GM19463 (cell line): Measurements from ENCODE around the gene DCTN5.
"Not testable (repeated sequence)": the region's sequence is repeated elsewhere in the genome, so short reads cannot be mapped to it uniquely, and the experiment has no call there.

Source experiments
- ATAC-seq: cut with Tn5 transposase; IDR thresholded peaks from one replicate; pipeline ENCODE4 v1.9.1; 2021; ENCODE audit warnings: mild to moderate bottlenecking, moderate library complexity; ENCODE audit not compliant: unreplicated experiment

The DCTN5 gene

GRCh38 chr16:23640931-23641765 is at the start of gene DCTN5, which contains the start of gene PALB2:
Gene DCTN5 (plus strand): TSS chr16:23641466. CDS start chr16:23641543, 77 bp downstream.
Gene PALB2 (minus strand): TSS chr16:23641310. CDS start chr16:23641157, 153 bp downstream.
- peak; percentile 98 for ATAC-seq

DNA sequence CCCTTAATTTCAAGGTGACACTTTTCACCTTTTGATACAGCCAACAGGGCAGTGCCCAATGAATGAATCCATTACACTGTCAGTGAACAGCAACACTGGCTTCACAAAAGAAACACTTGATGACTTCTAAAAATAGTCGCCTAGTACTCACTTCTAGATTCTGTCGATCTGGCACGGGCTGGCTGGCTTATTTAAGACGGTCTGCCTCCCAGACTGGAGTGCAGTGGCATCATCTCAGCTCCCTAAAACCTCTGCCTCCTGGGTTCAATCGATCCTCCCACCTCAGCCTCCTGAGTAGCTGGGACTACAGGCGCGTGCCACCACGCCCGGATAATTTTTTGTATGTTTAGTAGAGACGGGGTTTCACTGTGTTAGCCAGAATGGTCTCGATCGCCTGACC is 47.1 kb upstream of the DCTN5 start:
- no peak for ATAC-seq

- no peak for ATAC-seq
Observed at GRCh38 chr16:23595246-23595950, 45.9 kb upstream of the DCTN5 start.

GRCh38 chr16:23595951-23596720 is 45.1 kb upstream of the DCTN5 start, which contains the start of gene NDUFAB1:
Gene NDUFAB1 (minus strand): TSS chr16:23596316. CDS start chr16:23596290, 26 bp downstream.
- ATAC-seq: peak; percentile 95

DNA sequence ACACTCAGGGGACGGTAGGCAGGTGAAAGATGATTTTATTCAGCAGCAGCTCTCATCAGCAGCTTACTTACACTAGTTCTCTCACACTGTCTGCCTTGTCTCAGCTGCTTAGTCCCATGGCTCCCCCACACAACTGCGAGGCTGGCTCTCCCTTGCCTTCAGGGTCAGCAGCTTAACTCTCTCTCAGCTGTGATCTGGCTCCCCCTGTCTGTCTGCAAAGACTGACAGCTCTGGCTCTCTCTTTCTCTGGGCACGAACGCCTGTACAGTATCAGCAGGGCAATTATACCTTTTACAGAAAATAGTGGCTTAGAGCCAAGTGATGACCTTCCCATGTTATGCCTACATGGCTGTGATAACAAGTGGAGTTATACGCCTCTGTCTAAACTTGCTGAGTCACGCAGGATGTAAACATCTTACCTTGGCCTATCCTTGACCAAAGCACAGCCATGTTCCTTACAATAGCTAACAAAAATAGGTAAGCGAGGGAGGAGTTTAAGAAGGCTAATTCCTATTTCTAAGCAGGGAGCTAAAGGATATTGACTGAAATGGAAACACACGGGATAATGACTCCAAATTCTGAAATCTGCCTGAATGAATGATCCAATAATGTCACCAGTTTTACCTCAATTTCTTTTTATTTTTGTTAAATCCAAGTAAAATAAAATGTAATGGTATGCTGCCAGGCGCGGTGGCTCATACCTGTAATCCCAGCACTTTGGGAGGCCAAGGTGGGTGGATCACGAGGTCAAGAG is 44.1 kb upstream of the DCTN5 start:
- no peak for ATAC-seq

DNA sequence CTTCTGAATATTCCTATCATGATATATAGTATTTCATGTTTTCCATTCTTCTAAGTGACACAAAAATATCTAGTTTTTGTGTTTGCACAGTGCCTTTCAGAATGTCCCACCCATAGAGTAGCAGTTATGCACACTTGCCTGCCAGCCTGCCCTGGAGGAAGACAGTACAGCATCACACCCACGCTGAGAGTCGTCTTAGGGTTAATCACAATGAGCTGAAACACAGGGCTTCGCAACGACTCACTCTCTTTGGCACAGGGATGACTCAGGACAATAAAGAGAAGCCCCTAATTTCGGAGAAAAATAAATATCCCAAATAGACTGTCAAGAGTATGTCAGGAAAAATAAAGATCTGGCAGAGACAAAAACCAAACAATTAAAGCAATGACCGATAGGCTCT is 33.5 kb upstream of the DCTN5 start:
- ATAC-seq: no peak

GRCh38 chr16:23608194-23608593 is 33.1 kb upstream of the DCTN5 start:
- ATAC-seq: no peak

- ATAC-seq: no peak
Observed at GRCh38 chr16:23609929-23610328, 31.3 kb upstream of the DCTN5 start.

GRCh38 chr16:23610905-23611304 is 30.4 kb upstream of the DCTN5 start:
- not testable (repeated sequence) for ATAC-seq

GRCh38 chr16:23611936-23612335 is 29.3 kb upstream of the DCTN5 start:
- ATAC-seq: no peak

GRCh38 chr16:23615805-23616204 is 25.5 kb upstream of the DCTN5 start:
- no peak for ATAC-seq

DNA sequence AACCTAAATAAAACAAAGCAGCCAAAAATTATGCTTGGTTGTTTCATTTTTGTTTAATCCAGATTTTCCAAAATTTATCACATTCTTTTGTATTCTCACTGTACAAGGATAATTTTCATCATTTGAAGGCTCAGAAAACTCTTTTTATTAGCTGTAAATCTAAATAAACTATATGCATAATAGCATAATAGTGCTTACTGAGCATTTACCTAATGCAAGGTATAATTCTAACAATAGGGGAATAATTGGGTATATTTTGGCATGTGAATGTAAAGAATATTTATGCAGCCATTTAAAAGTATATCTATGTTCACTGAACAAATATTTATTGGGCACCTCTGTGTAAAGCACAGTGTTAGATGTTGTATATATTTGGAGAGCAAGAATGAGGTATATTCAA is 17.2 kb upstream of the DCTN5 start:
- no peak for ATAC-seq

- no peak for ATAC-seq
Observed at GRCh38 chr16:23629516-23629915, 11.8 kb upstream of the DCTN5 start.

DNA sequence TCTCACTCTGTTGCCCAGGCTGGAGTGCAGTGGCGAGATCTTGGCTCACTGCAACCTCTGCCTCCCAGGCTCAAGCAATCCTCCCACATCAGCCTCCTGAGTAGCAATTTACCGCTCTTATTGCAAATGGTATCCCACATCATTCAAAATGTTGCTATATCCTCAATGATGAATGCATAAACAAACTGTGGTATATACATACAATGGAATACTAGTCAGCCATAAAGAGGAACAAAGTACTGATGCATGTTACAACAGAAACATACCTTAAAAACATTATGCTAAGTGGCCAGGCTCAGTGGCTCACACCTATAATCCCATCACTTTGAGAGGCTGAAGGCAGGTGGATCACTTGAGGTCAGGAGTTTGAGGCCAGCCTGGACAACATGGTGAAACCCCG is 9.4 kb upstream of the DCTN5 start:
- ATAC-seq: not testable (repeated sequence)

DNA sequence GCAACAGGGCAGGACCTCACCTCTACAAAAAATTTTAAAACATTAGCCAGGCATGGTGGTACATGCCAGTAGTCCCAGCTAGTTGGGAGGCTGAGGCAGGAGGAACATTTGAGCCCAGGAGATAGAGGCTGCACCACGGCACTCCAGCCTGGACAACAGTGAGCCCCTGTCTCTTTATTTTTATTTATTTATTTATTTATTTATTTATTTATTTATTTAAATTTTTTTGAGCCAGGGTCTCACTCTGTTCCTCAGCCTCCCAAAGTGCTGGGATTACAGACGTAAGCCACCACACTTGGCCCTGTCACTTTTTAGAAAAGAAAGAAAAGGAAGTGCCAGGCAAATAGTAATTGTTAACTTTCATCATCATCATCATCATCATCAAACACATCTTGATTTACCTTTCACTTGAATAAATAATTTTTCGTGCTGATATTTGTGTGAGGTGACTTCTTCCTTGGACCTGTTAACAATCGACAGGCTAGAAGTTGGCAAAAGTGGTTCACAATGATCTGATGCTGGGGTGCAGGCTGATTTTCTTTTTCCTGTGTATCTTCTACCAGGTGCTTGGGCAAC is 6.7 kb upstream of the DCTN5 start:
- ATAC-seq: no peak

DNA sequence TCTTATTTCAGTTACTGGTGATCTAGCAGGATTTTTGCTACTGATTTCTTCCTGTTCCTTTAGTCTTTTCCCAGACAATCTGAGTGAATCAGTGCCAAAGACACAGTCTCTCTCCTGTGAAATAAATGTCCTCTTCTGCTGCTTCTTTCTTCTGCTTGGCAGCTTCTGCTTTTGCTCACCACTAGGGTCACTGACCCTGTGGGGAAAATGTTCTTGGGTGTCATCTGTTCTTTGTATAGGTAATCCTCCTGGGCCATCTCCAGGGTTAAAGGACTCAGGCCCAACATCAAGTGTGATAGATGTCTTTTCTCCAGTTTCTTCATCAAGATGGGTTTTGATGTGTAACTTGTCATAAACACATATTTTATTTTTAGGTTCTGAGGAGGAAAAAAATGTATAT is 5.3 kb upstream of the DCTN5 start:
- ATAC-seq: no peak

DNA sequence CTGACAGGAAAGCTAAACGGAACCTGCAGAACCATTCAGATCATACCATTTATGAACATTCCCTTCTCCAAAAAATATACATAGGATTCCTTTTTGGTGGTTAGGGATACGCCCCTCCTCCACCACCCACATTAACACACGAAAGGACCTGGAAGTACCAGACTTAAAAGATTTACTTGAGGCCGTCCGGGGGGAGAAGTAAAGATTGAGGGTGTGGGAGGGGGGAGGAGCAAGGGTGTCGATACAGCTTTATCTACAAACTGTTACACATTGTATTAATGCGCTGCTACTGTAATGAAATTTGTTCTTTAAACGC is 693 bp upstream of the DCTN5 start:
- no peak for ATAC-seq

DNA sequence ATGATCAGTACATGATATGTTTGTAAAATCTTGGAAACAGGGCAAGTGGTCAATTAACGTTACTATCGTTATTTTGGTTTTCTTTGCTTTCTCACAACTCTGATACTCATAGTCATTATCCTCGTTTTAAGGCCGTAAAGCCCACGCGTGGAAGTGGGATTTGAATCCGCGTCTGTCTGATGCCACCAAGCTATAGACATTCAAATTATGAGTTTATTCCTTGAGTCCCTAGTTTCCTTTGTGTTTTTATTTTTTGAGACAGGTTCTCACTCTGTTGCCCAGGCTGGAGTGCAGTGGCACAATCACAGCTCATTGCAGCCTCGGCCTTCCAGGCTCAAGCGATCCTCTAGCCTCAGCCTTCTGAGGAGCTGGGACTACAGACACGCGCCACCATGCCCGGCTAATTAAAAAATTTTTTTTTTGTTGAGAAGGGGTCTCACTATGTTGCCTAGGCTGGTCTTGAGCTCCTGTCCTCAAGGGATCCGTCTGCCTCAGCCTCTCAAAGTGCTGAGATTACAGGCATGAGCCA is 1.0 kb downstream of the DCTN5 start:
- no peak for ATAC-seq

DNA sequence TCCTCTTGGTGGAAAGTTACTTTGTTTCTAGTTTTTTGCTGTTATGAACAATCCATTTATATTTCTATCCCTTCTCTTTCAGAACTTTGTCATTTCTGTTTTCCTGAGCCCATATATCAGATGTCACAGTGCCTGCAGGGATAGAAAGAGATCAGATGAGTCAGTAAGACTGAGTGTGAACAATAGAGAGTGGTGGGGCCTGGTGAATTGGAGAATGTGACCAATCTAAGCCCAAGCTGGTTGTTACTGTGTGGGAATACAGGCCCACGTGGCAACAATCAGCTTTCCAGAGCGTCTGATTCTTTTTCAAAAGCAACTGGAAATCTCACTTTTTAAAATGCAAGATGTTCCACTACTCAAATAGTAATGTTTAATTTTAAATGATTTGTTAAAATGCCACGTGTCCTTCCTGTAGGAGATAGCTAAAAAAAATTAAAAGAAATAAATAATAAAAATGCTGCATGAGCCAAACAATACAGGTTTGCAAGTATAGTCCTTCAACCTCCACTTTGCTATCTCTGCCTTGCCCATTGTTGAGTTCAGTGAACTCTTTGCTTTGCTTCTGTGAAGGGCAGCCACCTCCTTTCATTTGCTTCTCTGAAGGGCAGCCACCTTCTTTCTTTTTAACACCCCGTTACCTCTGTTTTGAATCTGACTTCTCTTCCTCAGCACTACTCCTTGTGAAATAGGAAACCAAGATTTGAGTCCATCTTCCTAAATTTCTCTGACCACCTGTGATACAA is 9.6 kb downstream of the DCTN5 start:
- no peak for ATAC-seq
